Panc1 (cell line): ENCODE results near the gene GPATCH2L. TPM values are rescaled to one million over a fixed set of nuclear protein-coding genes. Genes with fewer than 3 reads are reported as not detected.

Experiments used
- ATAC-seq: fragments of 200-7000 bp; cut with Tn5 transposase; 2 replicates; pipeline ENCODE4 v1.9.1; 2020; ENCODE audit warnings: mild to moderate bottlenecking, moderate library complexity
- BruUV-seq: library from RNA; stranded (reverse); fragments of 400-500 nt; replicated peaks from 2 replicates; lab custom pipeline; 2021; lab: Mats Ljungman, UMichigan
- CTCF ChIA-PET: fragments of 300-600 bp; sonication (Branson Sonifier 250); formaldehyde crosslinking; loops from one replicate; lab custom pipeline; 2022; ENCODE audit warnings: antibody characterized with exemption; lab: Charles Lee
- POLR2A ChIA-PET: fragments of 300-600 bp; sonication (Branson Sonifier 250); formaldehyde crosslinking; loops from one replicate; lab custom pipeline; 2022; ENCODE audit warnings: antibody characterized with exemption; lab: Charles Lee
- DNase-seq: peaks from one replicate; pipeline ENCODE4 v3.0.0-alpha.2; 2010; ENCODE audit warnings: low read depth, low spot score
- H3K27ac ChIP-seq: 2 replicates; pipeline ENCODE4 v1.5.1; 2011; ENCODE audit warnings: mild to moderate bottlenecking, low read length, inconsistent platforms
- H3K27me3 ChIP-seq: fragments of 200-500 bp; sonication (Bioruptor generic); 2 replicates; pipeline ENCODE4 v1.6.0; 2014; ENCODE audit warnings: low read length, inconsistent platforms; ENCODE audit not compliant: control insufficient read depth, insufficient read depth
- H3K36me3 ChIP-seq: fragments of 200-500 bp; sonication (Bioruptor generic); 2 replicates; pipeline ENCODE4 v1.5.1; 2014; ENCODE audit warnings: inconsistent platforms, mild to moderate bottlenecking, low read length, moderate library complexity; ENCODE audit not compliant: control insufficient read depth, insufficient read depth
- H3K4me1 ChIP-seq: 2 replicates; pipeline ENCODE4 v1.5.1; 2011; ENCODE audit warnings: inconsistent platforms, mild to moderate bottlenecking, low read length, moderate library complexity; ENCODE audit not compliant: control insufficient read depth, insufficient read depth
- H3K4me3 ChIP-seq, 2 experiments: 2 replicates each; pipeline ENCODE4 v1.5.1; 2011 to 2012; ENCODE audit warnings: low read depth in 2 of 2, low read length in 2 of 2, mild to moderate bottlenecking in 2 of 2, inconsistent platforms in 1 of 2, moderate library complexity in 1 of 2
- H3K9me3 ChIP-seq: fragments of 200-500 bp; sonication (Bioruptor generic); 2 replicates; pipeline ENCODE4 v1.5.1; 2014; ENCODE audit warnings: low read depth, mild to moderate bottlenecking, inconsistent platforms, low read length, moderate library complexity; ENCODE audit not compliant: control insufficient read depth, insufficient read depth
- CTCF ChIP-seq: fragments of 450-650 bp; IDR thresholded peaks from 2 replicates; pipeline ENCODE4 v1.5.1; 2017; ENCODE audit warnings: mild to moderate bottlenecking
- POLR2AphosphoS5 ChIP-seq: IDR thresholded peaks from 2 replicates; pipeline ENCODE4 v1.6.1; 2012; ENCODE audit warnings: mild to moderate bottlenecking, low read depth, low read length, moderate library complexity
- REST ChIP-seq, 2 experiments: IDR thresholded peaks; 2 replicates each; pipeline ENCODE4 v1.6.1; 2011 to 2012; ENCODE audit warnings: low read depth in 2 of 2, control low read depth in 1 of 2, low read length in 1 of 2, mild to moderate bottlenecking in 1 of 2, moderate library complexity in 1 of 2; ENCODE audit not compliant: insufficient read depth in 1 of 2
- SIN3A ChIP-seq: IDR thresholded peaks from 2 replicates; pipeline ENCODE4 v1.6.1; 2012; ENCODE audit warnings: low read depth, mild to moderate bottlenecking, low read length, moderate library complexity, borderline replicate concordance; ENCODE audit not compliant: insufficient read depth
- TCF7L2 ChIP-seq: IDR thresholded peaks from 2 replicates; pipeline ENCODE4 v1.6.1; 2011; ENCODE audit warnings: mild to moderate bottlenecking, low read depth, low read length, inconsistent platforms
- in situ Hi-C: cut with HindIII; loops from 2 replicates; pipeline ENCODE4 v1.10.0; 2016; ENCODE audit warnings: low sequenced_read_pairs, low pct_unique_long_range_greater_than_20kb
- intact Hi-C: fragments of 100-400 bp; cut with micrococcal nuclease; formaldehyde crosslinking; loops from one replicate; pipeline ENCODE4 v1.10.0; 2022; ENCODE audit not compliant: unreplicated experiment
- total RNA-seq: library from RNA; stranded (reverse); gene quantifications from one replicate; pipeline ENCODE4 v1.2.1, GENCODE V29; 2021; ENCODE audit not compliant: unreplicated experiment

The GPATCH2L gene
- total RNA-seq, 1 experiment from 2014 or later: 35.0 TPM

- H3K4me3 ChIP-seq: no peak overlapping the region
- no peaks in the 10 kb centered on the region for H3K9me3 ChIP-seq
- in situ Hi-C loops: no loop called here
- ATAC-seq: no peak
- H3K27me3 ChIP-seq: no peaks in the 10 kb centered on the region
- no TSS peak for BruUV-seq
- H3K4me1 ChIP-seq: no peaks in the 10 kb centered on the region
- intact Hi-C loops: no loop called here
- ChIA-PET POLR2A (no interaction called here), CTCF (no interaction called here)
- no peak overlapping the region for H3K27ac ChIP-seq
- H3K36me3 ChIP-seq: no peaks in the 10 kb centered on the region
- TF ChIP-seq SIN3A (no peak), TCF7L2 (no peak), REST (IDR thresholded peaks at IDR 0.05; ENCODE audit: insufficient read depth in 1 of 2, low read depth in 2 of 2, low read length in 1 of 2) (no peak), CTCF (no peak), POLR2AphosphoS5 (no peak)
- no peak for DNase-seq
Measured at GRCh38 chr14:76106188-76106587, 45.5 kb upstream of the GPATCH2L start.

GRCh38 chr14:76109087-76109880 is 42.4 kb upstream of the GPATCH2L start:
- TF ChIP-seq TCF7L2: no peak
- TF ChIP-seq CTCF: no peak
- TF ChIP-seq REST (IDR thresholded peaks at IDR 0.05; ENCODE audit: insufficient read depth in 1 of 2, low read depth in 2 of 2, low read length in 1 of 2): no peak
- no peak for TF ChIP-seq POLR2AphosphoS5
- TF ChIP-seq SIN3A: no peak
- ATAC-seq (no peak), DNase-seq (no peak)
- no peaks in the 10 kb centered on the region for H3K9me3 ChIP-seq
- ChIA-PET CTCF (no interaction called here), POLR2A (no interaction called here)
- H3K27ac ChIP-seq: no peak overlapping the region
- BruUV-seq: no TSS peak
- intact Hi-C loops: no loop called here
- H3K27me3 ChIP-seq: no peaks in the 10 kb centered on the region
- H3K4me1 ChIP-seq: no peaks in the 10 kb centered on the region
- H3K4me3 ChIP-seq: no peak overlapping the region
- H3K36me3 ChIP-seq: no peaks in the 10 kb centered on the region
- in situ Hi-C loops: no loop called here
